ENCODE data around the gene MAP4K5.

- TF ChIP-seq CTCF (IDR thresholded peaks at IDR 0.05; ENCODE audit: low read depth, low read length, missing input control) (no peak), ATF3 (IDR thresholded peaks at IDR 0.05) (no peak), GABPA (IDR thresholded peaks at IDR 0.05 in 1 of 2, conservative IDR thresholded peaks at IDR 0.05 in 1 of 2) (peak in 1 of 2 donors; percentile 15), JUND (IDR thresholded peaks at IDR 0.05) (no peak), RAD21 (IDR thresholded peaks at IDR 0.05) (peak in 1 of 2 donors; percentile 12), ZBTB33 (IDR thresholded peaks at IDR 0.05) (no peak)
Measured at GRCh38 chr14:50397390-50398188, 134.8 kb downstream of the MAP4K5 start.

Measured in liver (tissue), 3 donors.